Inflammatory macrophage treated with lipopolysaccharide for 1 hour (primary cell): ENCODE data around the gene L3MBTL4.

Experiments
- DNase-seq, 2 donors: peaks; one replicate each; pipeline ENCODE4 v3.0.0-alpha.2; 2020 to 2022

The L3MBTL4 gene

GRCh38 chr18:6018671-6019070 is 396.0 kb downstream of the L3MBTL4 start:
- DNase-seq = no peak

GRCh38 chr18:6017171-6017570 is 397.5 kb downstream of the L3MBTL4 start:
- no peak for DNase-seq

GRCh38 chr18:6015364-6015763 is 399.3 kb downstream of the L3MBTL4 start:
- DNase-seq = no peak

- no peak for DNase-seq
Measured at GRCh38 chr18:6013171-6013810, 401.4 kb downstream of the L3MBTL4 start.

- no peak for DNase-seq
Measured at GRCh38 chr18:6010921-6011320, 403.8 kb downstream of the L3MBTL4 start.

- no peak for DNase-seq
Measured at GRCh38 chr18:6010284-6010683, 404.4 kb downstream of the L3MBTL4 start.

- no peak for DNase-seq
Measured at GRCh38 chr18:6009756-6010155, 405.0 kb downstream of the L3MBTL4 start.

GRCh38 chr18:6004683-6005082 is 410.0 kb downstream of the L3MBTL4 start:
- DNase-seq = no peak

GRCh38 chr18:6004119-6004518 is 410.6 kb downstream of the L3MBTL4 start:
- DNase-seq = no peak

- no peak for DNase-seq
Measured at GRCh38 chr18:6001867-6002266, 412.8 kb downstream of the L3MBTL4 start.

- DNase-seq = no peak
Measured at GRCh38 chr18:5998907-5999306, 415.8 kb downstream of the L3MBTL4 start.

GRCh38 chr18:5998166-5998881 is 416.4 kb downstream of the L3MBTL4 start:
- DNase-seq = no peak

GRCh38 chr18:5997361-5997760 is 417.4 kb downstream of the L3MBTL4 start:
- DNase-seq = no peak

- DNase-seq = no peak
Measured at GRCh38 chr18:5995626-5996025, 419.1 kb downstream of the L3MBTL4 start.

- DNase-seq = no peak
Measured at GRCh38 chr18:5993938-5994337, 420.8 kb downstream of the L3MBTL4 start.

GRCh38 chr18:5992381-5992780 is 422.3 kb downstream of the L3MBTL4 start:
- no peak for DNase-seq

- no peak for DNase-seq
Measured at GRCh38 chr18:5987249-5987648, 427.5 kb downstream of the L3MBTL4 start.

GRCh38 chr18:5986257-5986931 is 428.3 kb downstream of the L3MBTL4 start:
- DNase-seq = no peak

GRCh38 chr18:5984245-5984644 is 430.5 kb downstream of the L3MBTL4 start:
- DNase-seq = no peak

GRCh38 chr18:5983488-5983887 is 431.2 kb downstream of the L3MBTL4 start:
- no peak for DNase-seq

GRCh38 chr18:5982332-5982731 is 432.4 kb downstream of the L3MBTL4 start:
- DNase-seq = no peak

- no peak for DNase-seq
Measured at GRCh38 chr18:5980721-5981120, 434.0 kb downstream of the L3MBTL4 start.

- no peak for DNase-seq
Measured at GRCh38 chr18:5979971-5980457, 434.7 kb downstream of the L3MBTL4 start.
